ENCODE measurements around the gene GLT6D1.

- TF ChIP-seq, protein P1, sequence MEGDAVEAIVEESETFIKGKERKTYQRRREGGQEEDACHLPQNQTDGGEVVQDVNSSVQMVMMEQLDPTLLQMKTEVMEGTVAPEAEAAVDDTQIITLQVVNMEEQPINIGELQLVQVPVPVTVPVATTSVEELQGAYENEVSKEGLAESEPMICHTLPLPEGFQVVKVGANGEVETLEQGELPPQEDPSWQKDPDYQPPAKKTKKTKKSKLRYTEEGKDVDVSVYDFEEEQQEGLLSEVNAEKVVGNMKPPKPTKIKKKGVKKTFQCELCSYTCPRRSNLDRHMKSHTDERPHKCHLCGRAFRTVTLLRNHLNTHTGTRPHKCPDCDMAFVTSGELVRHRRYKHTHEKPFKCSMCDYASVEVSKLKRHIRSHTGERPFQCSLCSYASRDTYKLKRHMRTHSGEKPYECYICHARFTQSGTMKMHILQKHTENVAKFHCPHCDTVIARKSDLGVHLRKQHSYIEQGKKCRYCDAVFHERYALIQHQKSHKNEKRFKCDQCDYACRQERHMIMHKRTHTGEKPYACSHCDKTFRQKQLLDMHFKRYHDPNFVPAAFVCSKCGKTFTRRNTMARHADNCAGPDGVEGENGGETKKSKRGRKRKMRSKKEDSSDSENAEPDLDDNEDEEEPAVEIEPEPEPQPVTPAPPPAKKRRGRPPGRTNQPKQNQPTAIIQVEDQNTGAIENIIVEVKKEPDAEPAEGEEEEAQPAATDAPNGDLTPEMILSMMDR (IDR thresholded peaks at IDR 0.05) = no peak
- no peak for TF ChIP-seq EZH2 (IDR thresholded peaks at IDR 0.05; ENCODE audit: borderline replicate concordance, insufficient read depth, low read depth, low read length, poor library complexity, severe bottlenecking)
Observed at GRCh38 chr9:135612981-135613910, 26.1 kb downstream of the GLT6D1 start.
